Measurements from ENCODE around the gene KRT37. TPM values are rescaled to one million over a fixed set of nuclear protein-coding genes. Genes with fewer than 3 reads are reported as not detected.

KRT37 gene
- total RNA-seq, 1 experiment from 2014 or later, result not detected

DNA sequence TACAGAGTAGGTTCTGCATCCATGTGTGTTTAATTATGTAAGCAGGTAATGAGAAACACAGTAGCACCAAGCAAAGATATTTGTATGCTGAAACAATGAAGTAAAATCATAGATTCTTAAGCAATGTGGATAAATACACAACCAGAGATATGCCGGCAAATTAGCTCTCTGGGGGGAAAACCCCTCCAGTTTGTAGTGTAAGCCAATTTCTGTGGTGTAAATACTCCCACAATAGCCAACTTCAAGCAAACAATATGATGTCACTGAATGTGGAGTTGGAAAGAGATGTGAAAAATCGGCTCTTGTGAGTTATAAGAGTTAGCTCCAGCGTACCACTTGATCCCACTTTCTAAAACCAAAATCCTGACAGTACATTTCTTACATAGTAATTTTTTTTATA, 20.3 kb upstream of the KRT37 start:
- Histone ChIP-seq H3K23ac (ENCODE audit: insufficient read length, low read depth, low read length) (no peak overlapping the region), H3K18ac (ENCODE audit: insufficient read length, low read depth, low read length) (no peak overlapping the region), H3K27ac (ENCODE audit: insufficient read length, low read depth, low read length) (no peak overlapping the region), H3K9me3 (ENCODE audit: control insufficient read depth, low read depth, low read length) (no peaks in the 10 kb centered on the region), H4K5ac (ENCODE audit: insufficient read length, low read depth, low read length) (no peak overlapping the region), H4K20me1 (ENCODE audit: control insufficient read depth, insufficient read depth, insufficient read length) (no peaks in the 10 kb centered on the region), H2BK120ac (ENCODE audit: low read depth, low read length, poor library complexity, severe bottlenecking) (no peak overlapping the region), H3K14ac (ENCODE audit: insufficient read depth, low read length) (no peak overlapping the region), H3T11ph (ENCODE audit: low read length) (no peak overlapping the region), H2AFZ (ENCODE audit: low read length) (no peak overlapping the region), H3K79me1 (ENCODE audit: insufficient read depth, low read depth, low read length, poor library complexity, severe bottlenecking) (no peaks in the 10 kb centered on the region), H3K4me1 (ENCODE audit: insufficient read depth, low read length) (no peaks in the 10 kb centered on the region), H2BK15ac (ENCODE audit: low read depth, low read length) (no peak overlapping the region), H3K56ac (ENCODE audit: insufficient read length, low read depth, low read length) (no peak overlapping the region), H3K9ac (ENCODE audit: extremely low read depth, insufficient read length, low read length) (no peak overlapping the region), H2BK5ac (ENCODE audit: insufficient read length, low read length) (no peak overlapping the region), H3K4ac (ENCODE audit: low read depth, low read length) (no peak overlapping the region), H2AK5ac (ENCODE audit: insufficient read length, low read length) (no peak overlapping the region), H2BK12ac (ENCODE audit: insufficient read length, low read depth, low read length) (no peak overlapping the region), H3K4me2 (ENCODE audit: insufficient read depth, insufficient read length, low read length) (no peak overlapping the region), H3K79me2 (ENCODE audit: insufficient read depth, low read length) (no peaks in the 10 kb centered on the region), H2BK20ac (ENCODE audit: low read depth, low read length, poor library complexity, severe bottlenecking) (no peak overlapping the region), H4K91ac (ENCODE audit: insufficient read length, low read depth, low read length) (no peak overlapping the region), H3K27me3 (ENCODE audit: insufficient read depth, low read length) (no peaks in the 10 kb centered on the region), H3K23me2 (ENCODE audit: insufficient read length, low read depth, low read length, poor library complexity, severe bottlenecking) (no peaks in the 10 kb centered on the region), H4K8ac (replicated peaks; ENCODE audit: insufficient read length, low read depth, low read length) (no peak overlapping the region)
- H3K36me3 Mint-ChIP-seq (ENCODE audit: insufficient read depth in 1 of 3, low read depth in 3 of 3), result no peaks in the 10 kb centered on the region; a peak in 1 of 7 replicates
- peaks cover 6% of the 10 kb centered on the region in 2 experiments for H3K4me1 Mint-ChIP-seq
- peaks cover 21% of the 10 kb centered on the region for H3K27me3 Mint-ChIP-seq (ENCODE audit: low read depth)
- WGBS (ENCODE audit: extremely low coverage, insufficient read length, low lambda C conversion rate), result no CpG with 5 or more reads among the region's 3 CpGs
- TF ChIP-seq, protein P1, sequence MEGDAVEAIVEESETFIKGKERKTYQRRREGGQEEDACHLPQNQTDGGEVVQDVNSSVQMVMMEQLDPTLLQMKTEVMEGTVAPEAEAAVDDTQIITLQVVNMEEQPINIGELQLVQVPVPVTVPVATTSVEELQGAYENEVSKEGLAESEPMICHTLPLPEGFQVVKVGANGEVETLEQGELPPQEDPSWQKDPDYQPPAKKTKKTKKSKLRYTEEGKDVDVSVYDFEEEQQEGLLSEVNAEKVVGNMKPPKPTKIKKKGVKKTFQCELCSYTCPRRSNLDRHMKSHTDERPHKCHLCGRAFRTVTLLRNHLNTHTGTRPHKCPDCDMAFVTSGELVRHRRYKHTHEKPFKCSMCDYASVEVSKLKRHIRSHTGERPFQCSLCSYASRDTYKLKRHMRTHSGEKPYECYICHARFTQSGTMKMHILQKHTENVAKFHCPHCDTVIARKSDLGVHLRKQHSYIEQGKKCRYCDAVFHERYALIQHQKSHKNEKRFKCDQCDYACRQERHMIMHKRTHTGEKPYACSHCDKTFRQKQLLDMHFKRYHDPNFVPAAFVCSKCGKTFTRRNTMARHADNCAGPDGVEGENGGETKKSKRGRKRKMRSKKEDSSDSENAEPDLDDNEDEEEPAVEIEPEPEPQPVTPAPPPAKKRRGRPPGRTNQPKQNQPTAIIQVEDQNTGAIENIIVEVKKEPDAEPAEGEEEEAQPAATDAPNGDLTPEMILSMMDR (conservative IDR thresholded peaks at IDR 0.05), result no peak
- H3K27ac Mint-ChIP-seq, result no peak overlapping the region; a peak in 1 of 7 replicates
- no peak for DNase-seq
- no peak overlapping the region for H3K4me3 Mint-ChIP-seq
- no peaks in the 10 kb centered on the region; a peak in 1 of 5 replicates for H3K9me3 Mint-ChIP-seq
